SK-N-SH treated with all-trans-retinoic acid at 6 μM for 48 hours (cell line): ENCODE results near the gene NKX1-1.

ENCODE experiments used
- ARNTL ChIP-seq: fragments of 450-650 bp; formaldehyde crosslinking; IDR thresholded peaks from 2 replicates; pipeline ENCODE4 v1.5.0; 2020; ENCODE audit warnings: low read depth, mild to moderate bottlenecking, moderate library complexity, borderline replicate concordance
- BACH2 ChIP-seq: fragments of 250-450 bp; sonication (Bioruptor Pico); IDR thresholded peaks from 2 replicates; pipeline ENCODE4 v1.9.0; 2021; ENCODE audit warnings: mild to moderate bottlenecking, borderline replicate concordance
- CSRNP3 ChIP-seq: fragments of 250-450 bp; sonication (Bioruptor Pico); IDR thresholded peaks from 2 replicates; pipeline ENCODE4 v1.5.1; 2021; ENCODE audit warnings: mild to moderate bottlenecking, moderate library complexity
- ISL1 ChIP-seq: fragments of 250-450 bp; sonication (Bioruptor Pico); IDR thresholded peaks from 2 replicates; pipeline ENCODE4 v2.1.2; 2022; ENCODE audit warnings: mild to moderate bottlenecking, moderate library complexity
- TOX ChIP-seq: fragments of 250-450 bp; sonication (Bioruptor Pico); IDR thresholded peaks from 2 replicates; pipeline ENCODE4 v1.8.0; 2021; ENCODE audit warnings: mild to moderate bottlenecking, moderate library complexity, borderline replicate concordance
- ZFP30 ChIP-seq: fragments of 450-650 bp; formaldehyde crosslinking; IDR thresholded peaks from 2 replicates; pipeline ENCODE4 v1.5.0; 2022; ENCODE audit warnings: mild to moderate bottlenecking, moderate library complexity

- TF ChIP-seq BACH2 (CRISPR knock-in tag) (no peak), ZFP30 (CRISPR knock-in tag) (no peak), ARNTL (CRISPR knock-in tag) (no peak), TOX (CRISPR knock-in tag) (no peak), ISL1 (CRISPR knock-in tag) (no peak), CSRNP3 (no peak)
Measured at GRCh38 chr4:1362046-1362445, 44.2 kb downstream of the NKX1-1 start.
